Measurements from ENCODE around the gene B3GALNT1. TPM values are rescaled to one million over a fixed set of nuclear protein-coding genes. Genes with fewer than 3 reads are reported as not detected.

Gene B3GALNT1
- total RNA-seq, 1 experiment from 2014 or later = 13.2 TPM

DNA sequence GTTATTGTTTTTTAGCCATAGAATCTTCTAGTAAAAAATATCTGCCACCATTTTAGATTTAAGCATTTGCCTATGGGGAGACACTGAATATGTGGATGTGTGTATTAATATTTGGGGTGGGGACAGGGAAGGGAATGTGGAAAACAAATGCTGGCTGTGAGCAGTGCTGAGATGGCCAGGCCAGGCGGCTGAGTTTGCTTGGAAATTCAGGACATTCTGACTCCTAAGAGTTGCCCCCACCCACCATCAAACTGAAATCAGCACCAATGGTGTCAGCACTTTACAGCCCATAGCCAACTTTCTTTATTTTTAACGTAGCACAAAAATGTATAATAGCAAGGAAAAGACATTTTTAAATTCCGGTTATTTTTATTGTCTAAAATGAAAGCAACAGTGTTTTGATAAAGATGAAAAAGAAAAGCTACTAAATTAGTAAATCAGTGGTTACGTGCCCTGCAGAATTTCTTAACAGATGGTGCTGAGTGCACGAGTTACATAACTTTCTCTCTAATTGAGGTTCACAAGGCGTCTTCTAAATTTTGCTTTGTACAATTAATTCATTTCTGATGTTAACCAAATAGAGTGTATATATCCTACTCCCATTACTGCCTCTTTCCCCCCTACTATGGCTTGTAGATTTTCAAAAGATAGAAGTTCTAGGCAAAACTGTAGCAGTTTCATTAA, 34.0 kb downstream of the B3GALNT1 start:
- Histone ChIP-seq H3K9me3 (ENCODE audit: control insufficient read depth, low read depth, low read length) (no peaks in the 10 kb centered on the region), H3K56ac (ENCODE audit: insufficient read length, low read depth, low read length) (no peak overlapping the region), H2BK15ac (ENCODE audit: low read depth, low read length) (no peak overlapping the region), H3K79me1 (ENCODE audit: insufficient read depth, low read depth, low read length, poor library complexity, severe bottlenecking) (no peaks in the 10 kb centered on the region), H3K23me2 (ENCODE audit: insufficient read length, low read depth, low read length, poor library complexity, severe bottlenecking) (no peaks in the 10 kb centered on the region), H3T11ph (ENCODE audit: low read length) (no peak overlapping the region), H4K5ac (ENCODE audit: insufficient read length, low read depth, low read length) (no peak overlapping the region), H3K23ac (ENCODE audit: insufficient read length, low read depth, low read length) (no peak overlapping the region), H3K14ac (ENCODE audit: insufficient read depth, low read length) (no peak overlapping the region), H2AK5ac (ENCODE audit: insufficient read length, low read length) (no peak overlapping the region), H3K9ac (ENCODE audit: extremely low read depth, insufficient read length, low read length) (no peak overlapping the region), H3K4ac (ENCODE audit: low read depth, low read length) (no peak overlapping the region), H4K20me1 (ENCODE audit: control insufficient read depth, insufficient read depth, insufficient read length) (no peaks in the 10 kb centered on the region), H2BK120ac (ENCODE audit: low read depth, low read length, poor library complexity, severe bottlenecking) (no peak overlapping the region), H2AFZ (ENCODE audit: low read length) (no peak overlapping the region), H4K8ac (replicated peaks; ENCODE audit: insufficient read length, low read depth, low read length) (no peak overlapping the region), H2BK5ac (ENCODE audit: insufficient read length, low read length) (no peak overlapping the region), H2BK12ac (ENCODE audit: insufficient read length, low read depth, low read length) (no peak overlapping the region), H2BK20ac (ENCODE audit: low read depth, low read length, poor library complexity, severe bottlenecking) (no peak overlapping the region), H3K27ac (ENCODE audit: insufficient read length, low read depth, low read length) (no peak overlapping the region), H3K27me3 (ENCODE audit: insufficient read depth, low read length) (no peaks in the 10 kb centered on the region), H4K91ac (ENCODE audit: insufficient read length, low read depth, low read length) (no peak overlapping the region), H3K18ac (ENCODE audit: insufficient read length, low read depth, low read length) (no peak overlapping the region), H3K79me2 (ENCODE audit: insufficient read depth, low read length) (no peaks in the 10 kb centered on the region), H3K4me1 (ENCODE audit: insufficient read depth, low read length) (no peaks in the 10 kb centered on the region), H3K4me2 (ENCODE audit: insufficient read depth, insufficient read length, low read length) (no peak overlapping the region)
- H3K27me3 Mint-ChIP-seq (ENCODE audit: low read depth) = no peaks in the 10 kb centered on the region
- TF ChIP-seq, protein P1, sequence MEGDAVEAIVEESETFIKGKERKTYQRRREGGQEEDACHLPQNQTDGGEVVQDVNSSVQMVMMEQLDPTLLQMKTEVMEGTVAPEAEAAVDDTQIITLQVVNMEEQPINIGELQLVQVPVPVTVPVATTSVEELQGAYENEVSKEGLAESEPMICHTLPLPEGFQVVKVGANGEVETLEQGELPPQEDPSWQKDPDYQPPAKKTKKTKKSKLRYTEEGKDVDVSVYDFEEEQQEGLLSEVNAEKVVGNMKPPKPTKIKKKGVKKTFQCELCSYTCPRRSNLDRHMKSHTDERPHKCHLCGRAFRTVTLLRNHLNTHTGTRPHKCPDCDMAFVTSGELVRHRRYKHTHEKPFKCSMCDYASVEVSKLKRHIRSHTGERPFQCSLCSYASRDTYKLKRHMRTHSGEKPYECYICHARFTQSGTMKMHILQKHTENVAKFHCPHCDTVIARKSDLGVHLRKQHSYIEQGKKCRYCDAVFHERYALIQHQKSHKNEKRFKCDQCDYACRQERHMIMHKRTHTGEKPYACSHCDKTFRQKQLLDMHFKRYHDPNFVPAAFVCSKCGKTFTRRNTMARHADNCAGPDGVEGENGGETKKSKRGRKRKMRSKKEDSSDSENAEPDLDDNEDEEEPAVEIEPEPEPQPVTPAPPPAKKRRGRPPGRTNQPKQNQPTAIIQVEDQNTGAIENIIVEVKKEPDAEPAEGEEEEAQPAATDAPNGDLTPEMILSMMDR (conservative IDR thresholded peaks at IDR 0.05) = no peak
- no peak overlapping the region for H3K4me3 Mint-ChIP-seq
- H3K27ac Mint-ChIP-seq = no peak overlapping the region
- WGBS (ENCODE audit: extremely low coverage, insufficient read length, low lambda C conversion rate) = no CpG with 5 or more reads among the region's 6 CpGs
- no peaks in the 10 kb centered on the region for H3K36me3 Mint-ChIP-seq (ENCODE audit: insufficient read depth in 1 of 3, low read depth in 3 of 3)
- no peak for DNase-seq
- no peaks in the 10 kb centered on the region for H3K9me3 Mint-ChIP-seq
- peaks cover 11 to 15% of the 10 kb centered on the region in 2 experiments for H3K4me1 Mint-ChIP-seq

Measured in H9 (cell line).